Peyer's patch (tissue), 4 donors: ENCODE data around the gene ZNF280D.

Source experiments
- POLR2A ChIP-seq, 2 donors: fragments of 450-650 bp; IDR thresholded peaks; one replicate each; pipeline ENCODE4 v1.5.1; 2017; ENCODE audit warnings: antibody characterized with exemption in 2 of 2, mild to moderate bottlenecking in 2 of 2, moderate library complexity in 2 of 2
- TF ChIP-seq, protein P1 (sequence below), 6 experiments: fragments of 450-650 bp in 4 of 6; fragments of 200-600 bp in 2 of 6; sonication (generic) in 1 of 6; IDR thresholded peaks; one replicate each; pipeline ENCODE4 v1.5.1; 2017 to 2019; ENCODE audit warnings: antibody characterized with exemption in 6 of 6, mild to moderate bottlenecking in 3 of 6, moderate library complexity in 1 of 6

DNA sequence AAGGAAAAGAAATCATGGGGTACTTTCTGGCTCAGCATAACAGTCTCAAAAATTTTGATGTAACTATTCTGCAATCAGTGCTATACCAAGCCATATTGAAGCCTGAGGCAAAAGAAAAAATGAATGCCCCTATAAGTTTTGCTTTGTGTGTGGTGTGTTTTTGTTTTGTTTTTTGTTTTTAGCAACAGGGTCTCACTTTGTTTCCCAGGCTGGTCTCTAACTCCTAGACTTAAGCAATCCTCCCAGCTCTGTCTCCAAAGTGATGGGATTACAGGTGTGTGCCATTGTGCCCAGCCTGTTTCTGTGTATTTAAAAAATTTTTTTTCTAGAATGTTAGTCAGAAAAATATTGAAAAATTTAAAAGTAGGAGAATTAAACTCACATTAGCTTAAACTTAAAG, 93.2 kb downstream of the ZNF280D start:
- TF ChIP-seq, protein P1, sequence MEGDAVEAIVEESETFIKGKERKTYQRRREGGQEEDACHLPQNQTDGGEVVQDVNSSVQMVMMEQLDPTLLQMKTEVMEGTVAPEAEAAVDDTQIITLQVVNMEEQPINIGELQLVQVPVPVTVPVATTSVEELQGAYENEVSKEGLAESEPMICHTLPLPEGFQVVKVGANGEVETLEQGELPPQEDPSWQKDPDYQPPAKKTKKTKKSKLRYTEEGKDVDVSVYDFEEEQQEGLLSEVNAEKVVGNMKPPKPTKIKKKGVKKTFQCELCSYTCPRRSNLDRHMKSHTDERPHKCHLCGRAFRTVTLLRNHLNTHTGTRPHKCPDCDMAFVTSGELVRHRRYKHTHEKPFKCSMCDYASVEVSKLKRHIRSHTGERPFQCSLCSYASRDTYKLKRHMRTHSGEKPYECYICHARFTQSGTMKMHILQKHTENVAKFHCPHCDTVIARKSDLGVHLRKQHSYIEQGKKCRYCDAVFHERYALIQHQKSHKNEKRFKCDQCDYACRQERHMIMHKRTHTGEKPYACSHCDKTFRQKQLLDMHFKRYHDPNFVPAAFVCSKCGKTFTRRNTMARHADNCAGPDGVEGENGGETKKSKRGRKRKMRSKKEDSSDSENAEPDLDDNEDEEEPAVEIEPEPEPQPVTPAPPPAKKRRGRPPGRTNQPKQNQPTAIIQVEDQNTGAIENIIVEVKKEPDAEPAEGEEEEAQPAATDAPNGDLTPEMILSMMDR (IDR thresholded peaks at IDR 0.05), result no peak
- no peak for TF ChIP-seq POLR2A (IDR thresholded peaks at IDR 0.05)
